HG03280 (cell line): ENCODE results near the gene IFFO2.

Experiments used
- ATAC-seq: cut with Tn5 transposase; IDR thresholded peaks from one replicate; pipeline ENCODE4 v1.9.1; 2021; ENCODE audit warnings: mild to moderate bottlenecking, moderate library complexity; ENCODE audit not compliant: unreplicated experiment

The IFFO2 gene

DNA sequence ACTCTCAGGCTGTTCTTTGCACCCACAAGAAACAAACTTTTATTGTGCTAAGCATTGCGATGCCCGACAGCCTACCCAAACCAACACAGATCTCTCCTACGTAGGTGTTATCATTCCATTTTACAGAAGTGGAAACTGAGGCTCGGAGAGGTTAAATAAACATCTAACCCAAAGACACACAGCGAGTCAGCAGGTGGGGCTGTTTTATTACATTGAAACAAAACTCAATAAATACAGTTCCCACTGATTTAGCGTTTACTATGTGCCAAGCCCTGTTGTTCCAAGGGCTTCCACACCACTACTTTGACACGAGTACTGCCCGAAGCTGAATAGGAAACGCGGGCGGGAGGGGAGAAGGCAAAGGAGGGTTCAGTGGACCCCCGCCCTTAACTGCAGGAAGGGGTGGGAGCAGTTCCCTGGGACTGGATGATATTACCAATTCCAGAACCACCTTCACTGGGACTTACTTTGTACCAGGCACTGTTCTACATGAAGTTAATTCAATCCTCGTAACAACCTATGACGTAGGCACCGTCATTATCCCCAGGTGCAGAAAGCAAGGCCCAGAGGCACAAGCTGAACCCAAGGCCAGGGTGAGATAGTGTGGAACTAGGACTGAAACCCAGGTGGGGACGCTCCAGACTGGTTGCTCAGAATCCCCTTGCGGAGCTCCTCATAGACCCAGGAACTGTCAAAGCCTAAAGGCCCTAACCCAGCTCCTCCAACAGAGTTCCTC lies 34.8 kb downstream of the IFFO2 start:
- no peak for ATAC-seq

DNA sequence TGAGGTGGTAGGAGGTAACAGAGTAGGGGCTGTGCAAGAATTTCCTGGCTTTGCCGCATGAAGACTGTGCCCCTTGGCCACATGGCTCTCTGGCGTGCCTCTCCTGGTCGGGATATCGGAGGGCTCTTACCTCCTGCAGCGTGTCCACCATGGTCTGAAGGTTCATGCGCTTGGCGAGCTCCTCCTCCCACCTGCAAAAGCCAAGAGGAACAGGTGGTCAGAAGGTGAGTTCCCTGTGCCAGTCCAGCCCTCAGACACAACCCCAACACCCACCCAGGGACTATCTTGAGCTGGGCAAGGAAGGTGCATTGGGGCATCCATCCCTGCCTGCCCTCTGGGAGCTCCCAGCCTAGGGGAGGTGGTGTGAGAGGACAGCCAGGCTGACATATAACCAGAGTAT lies 35.5 kb downstream of the IFFO2 start:
- ATAC-seq: no peak

- no peak for ATAC-seq
Observed at GRCh38 chr1:18919956-18920355, 36.5 kb downstream of the IFFO2 start.

GRCh38 chr1:18919197-18919905 lies 37.1 kb downstream of the IFFO2 start:
- ATAC-seq: no peak

DNA sequence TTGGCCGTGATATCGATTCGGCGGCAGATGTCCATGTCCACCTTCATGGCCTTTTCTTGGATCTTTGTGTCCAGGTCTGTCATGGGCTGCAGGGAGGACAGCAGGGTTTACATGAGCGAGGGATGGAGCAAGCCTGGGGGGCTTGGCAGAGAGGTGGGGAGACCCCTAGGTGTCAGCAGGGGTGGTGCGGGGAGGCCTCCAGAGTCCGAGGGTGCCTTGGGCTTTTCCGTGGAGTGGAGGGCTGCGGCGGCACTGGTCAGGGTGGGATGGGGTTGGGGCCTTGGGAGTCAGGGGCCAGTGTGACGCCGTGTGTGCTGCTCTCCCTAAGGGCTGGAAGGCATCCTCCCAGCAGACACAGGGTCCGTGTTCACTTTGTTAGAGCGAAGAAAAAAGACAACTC lies 38.1 kb downstream of the IFFO2 start:
- no peak for ATAC-seq

- ATAC-seq: no peak
Observed at GRCh38 chr1:18917071-18917799, 39.2 kb downstream of the IFFO2 start.

GRCh38 chr1:18915341-18915740 lies 41.1 kb downstream of the IFFO2 start:
- ATAC-seq: no peak

- ATAC-seq: peak; percentile 50
Observed at GRCh38 chr1:18913065-18913835, 43.2 kb downstream of the IFFO2 start.

GRCh38 chr1:18912550-18912949 lies 43.9 kb downstream of the IFFO2 start:
- no peak for ATAC-seq

GRCh38 chr1:18908911-18909771 lies 47.3 kb downstream of the IFFO2 start:
- no peak for ATAC-seq

- ATAC-seq: no peak
Observed at GRCh38 chr1:18907917-18908845, 48.3 kb downstream of the IFFO2 start.

DNA sequence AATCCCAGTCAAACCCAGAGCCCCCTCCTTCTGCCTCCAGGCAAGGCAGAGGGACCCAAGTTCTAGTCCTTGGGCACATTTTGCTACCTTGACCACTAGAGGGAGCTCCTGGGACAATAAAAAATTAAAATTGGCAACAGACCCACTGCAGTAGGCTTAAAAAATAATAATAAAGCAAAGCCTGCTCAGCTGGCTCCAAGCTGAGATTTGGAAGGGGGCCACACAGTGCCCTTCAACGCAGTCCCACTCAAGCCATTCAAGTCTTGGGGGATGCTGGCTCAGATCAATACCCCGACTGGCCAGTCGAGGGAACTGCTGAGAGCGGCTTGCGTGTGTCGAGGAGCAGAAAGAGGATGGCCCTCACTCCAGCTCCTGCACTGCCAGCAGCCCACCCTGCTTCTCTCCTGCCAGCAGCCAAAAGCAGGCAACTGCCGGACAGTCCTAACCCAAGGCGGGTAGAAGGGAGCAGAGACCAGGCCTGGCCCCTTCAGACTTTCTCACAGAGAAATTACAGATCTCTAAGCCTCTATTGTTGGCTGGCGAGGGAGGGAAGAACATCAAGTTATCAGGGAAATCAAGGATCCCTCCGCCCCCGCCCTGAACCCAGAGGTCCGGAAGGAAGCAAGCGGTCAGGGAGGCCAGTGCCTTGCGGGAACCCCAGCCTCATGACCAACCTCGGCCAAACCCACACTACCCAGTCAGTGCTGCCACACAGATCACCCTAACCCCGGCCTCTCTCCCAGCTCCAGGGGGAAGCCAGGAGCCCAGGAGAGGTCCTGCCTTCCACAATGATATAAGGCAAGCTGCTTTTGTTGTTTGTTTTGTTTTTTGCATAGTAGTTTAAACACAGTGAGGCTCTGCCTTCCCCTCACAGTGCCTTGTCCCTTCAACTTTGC lies 49.2 kb downstream of the IFFO2 start:
- ATAC-seq: no peak

GRCh38 chr1:18903291-18903756 lies 53.2 kb downstream of the IFFO2 start:
- no peak for ATAC-seq

GRCh38 chr1:18902523-18903290 lies 53.8 kb downstream of the IFFO2 start, which contains the start of gene ALDH4A1:
Gene ALDH4A1, minus strand, starts transcription at chr1:18902555. Its CDS starts 32 bp downstream, at chr1:18902523.
- peak; percentile 98 for ATAC-seq

- no peak for ATAC-seq
Observed at GRCh38 chr1:18901952-18902522, 54.4 kb downstream of the IFFO2 start.

- ATAC-seq: no peak
Observed at GRCh38 chr1:18901147-18901951, 55.1 kb downstream of the IFFO2 start.
